Measurements from ENCODE around the gene AP1S3. TPM values are rescaled to one million over a fixed set of nuclear protein-coding genes. Genes with fewer than 3 reads are reported as not detected.

The AP1S3 gene
- total RNA-seq, 1 donor from 2014 or later: 0.50 TPM

DNA sequence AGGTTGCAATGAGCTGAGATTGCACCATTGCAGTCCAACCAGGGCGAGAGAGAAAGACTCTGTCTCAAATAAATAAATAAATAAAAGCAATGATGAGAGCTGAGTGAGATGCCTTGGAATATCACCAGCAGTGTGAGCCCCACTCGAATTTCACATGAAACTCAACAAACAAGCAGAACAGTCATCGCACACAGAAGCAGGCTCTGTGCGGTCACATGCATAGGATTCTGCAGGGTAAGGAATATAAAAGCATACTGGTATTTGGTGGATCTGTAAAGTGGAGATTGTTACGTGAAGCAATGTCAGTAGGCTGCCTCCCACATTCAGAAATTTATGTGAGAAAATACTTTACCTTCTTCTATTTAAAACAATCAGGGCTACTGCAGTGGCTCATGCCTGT lies 18.0 kb upstream of the AP1S3 start:
- no peak for ATAC-seq
- DNase-seq: no peak
- intact Hi-C loops (cut with micrococcal nuclease): no loop called here

DNA sequence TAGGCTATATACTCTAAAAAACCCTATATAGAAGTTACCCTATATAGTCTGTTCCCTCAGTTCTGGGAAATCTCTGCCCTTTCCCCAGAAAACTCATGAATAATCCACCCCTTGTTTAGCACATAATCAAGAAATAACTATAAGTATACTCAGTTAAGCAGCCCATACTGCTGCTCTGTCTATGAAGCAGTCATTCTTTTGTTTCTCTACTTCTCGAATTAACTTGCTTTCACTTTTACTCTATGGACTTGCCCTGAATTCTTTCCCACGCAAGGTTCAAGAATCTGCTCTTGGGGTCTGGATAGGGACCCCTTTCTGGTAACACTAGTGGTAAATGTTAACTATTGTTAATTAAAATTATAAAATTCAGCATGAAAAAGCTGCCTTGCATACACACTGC lies 17.4 kb upstream of the AP1S3 start:
- intact Hi-C loops (cut with micrococcal nuclease): no loop called here
- ATAC-seq: no peak
- DNase-seq: no peak

DNA sequence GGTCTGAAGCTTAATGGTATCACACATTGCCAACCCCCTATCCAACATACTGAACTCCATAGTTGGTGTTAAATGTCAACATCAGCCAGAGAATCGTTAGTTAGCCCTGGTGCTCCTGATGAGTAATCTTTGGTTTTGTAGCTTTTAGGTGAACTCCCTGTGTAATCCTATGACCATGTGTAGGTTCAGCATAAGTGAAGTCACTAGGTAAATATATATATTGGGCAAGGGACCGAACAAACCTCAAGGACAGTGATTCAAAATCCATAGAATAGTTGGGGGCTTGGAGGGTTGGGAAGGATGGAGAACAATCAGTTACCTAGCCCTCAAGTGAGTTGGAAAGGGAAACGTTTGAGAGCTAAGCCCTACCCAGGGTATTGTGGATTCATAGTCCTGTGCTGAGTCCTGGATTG lies 16.0 kb upstream of the AP1S3 start:
- DNase-seq (no peak), ATAC-seq (no peak)
- intact Hi-C loops (cut with micrococcal nuclease): no loop called here

DNA sequence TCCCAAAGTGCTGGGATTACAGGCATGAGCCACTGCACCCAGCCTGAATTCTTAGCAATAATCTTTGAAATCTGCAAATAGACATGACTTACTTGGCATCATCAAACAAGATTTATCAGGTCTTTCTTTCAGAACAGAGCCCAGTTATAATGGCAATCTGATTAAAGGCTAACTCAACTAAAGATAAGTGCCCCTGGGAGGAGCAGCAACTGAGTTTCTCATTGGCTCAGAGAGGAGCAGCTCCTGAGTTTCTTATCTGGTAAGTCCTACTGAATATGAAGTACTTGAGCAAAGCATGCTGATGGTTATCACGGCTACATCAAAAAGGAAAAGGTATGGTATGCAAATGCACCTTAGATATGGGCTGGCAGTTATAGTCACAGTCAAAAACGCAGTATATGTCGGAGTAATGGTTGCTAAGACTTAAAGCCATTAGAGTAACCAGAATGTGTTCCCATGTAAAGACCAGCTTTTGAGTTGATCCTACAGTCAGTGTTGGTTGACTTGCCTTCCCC lies 15.0 kb upstream of the AP1S3 start:
- intact Hi-C loops (cut with micrococcal nuclease): no loop called here
- ATAC-seq (no peak), DNase-seq (no peak)

DNA sequence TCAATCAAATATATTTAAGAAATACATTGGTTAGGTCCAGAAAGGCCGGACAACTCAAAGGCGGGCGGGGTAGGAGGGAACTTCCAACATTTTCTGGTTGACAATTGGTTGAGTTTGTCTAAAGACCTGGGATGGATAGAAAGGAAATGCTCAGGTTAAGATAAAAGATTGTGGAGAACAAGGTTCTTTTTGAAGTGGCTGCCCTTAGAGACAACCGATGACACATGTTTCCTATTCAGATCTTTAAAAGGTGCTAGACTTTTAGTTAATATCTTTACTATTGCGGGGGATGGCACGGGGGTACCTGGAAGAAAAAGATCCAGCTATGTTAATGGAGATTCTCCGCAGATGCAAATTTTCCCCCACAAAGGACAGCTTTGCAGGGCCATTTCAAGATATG lies 10.0 kb upstream of the AP1S3 start:
- intact Hi-C loops (cut with micrococcal nuclease): no loop called here
- ATAC-seq (no peak), DNase-seq (no peak)

DNA sequence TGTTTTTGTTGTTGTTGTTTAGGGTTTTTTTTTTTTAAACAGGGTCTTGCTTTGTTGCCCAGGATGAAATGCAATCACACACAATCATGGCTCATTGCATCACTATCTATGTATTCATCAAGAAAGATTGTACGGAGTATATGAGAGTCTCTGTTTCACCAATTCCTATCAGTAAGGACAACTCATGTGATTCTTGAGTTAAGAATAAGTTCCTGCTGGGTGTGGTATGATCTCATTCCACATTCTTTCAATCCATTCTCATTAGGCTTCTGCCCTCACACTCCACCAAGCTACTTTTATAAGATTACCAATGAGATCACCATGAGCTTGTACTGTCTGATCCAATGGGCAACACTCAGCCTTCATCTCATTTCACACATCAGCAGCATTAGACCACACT lies 9.1 kb upstream of the AP1S3 start:
- intact Hi-C loops (cut with micrococcal nuclease): no loop called here
- ATAC-seq: no peak
- DNase-seq: no peak

DNA sequence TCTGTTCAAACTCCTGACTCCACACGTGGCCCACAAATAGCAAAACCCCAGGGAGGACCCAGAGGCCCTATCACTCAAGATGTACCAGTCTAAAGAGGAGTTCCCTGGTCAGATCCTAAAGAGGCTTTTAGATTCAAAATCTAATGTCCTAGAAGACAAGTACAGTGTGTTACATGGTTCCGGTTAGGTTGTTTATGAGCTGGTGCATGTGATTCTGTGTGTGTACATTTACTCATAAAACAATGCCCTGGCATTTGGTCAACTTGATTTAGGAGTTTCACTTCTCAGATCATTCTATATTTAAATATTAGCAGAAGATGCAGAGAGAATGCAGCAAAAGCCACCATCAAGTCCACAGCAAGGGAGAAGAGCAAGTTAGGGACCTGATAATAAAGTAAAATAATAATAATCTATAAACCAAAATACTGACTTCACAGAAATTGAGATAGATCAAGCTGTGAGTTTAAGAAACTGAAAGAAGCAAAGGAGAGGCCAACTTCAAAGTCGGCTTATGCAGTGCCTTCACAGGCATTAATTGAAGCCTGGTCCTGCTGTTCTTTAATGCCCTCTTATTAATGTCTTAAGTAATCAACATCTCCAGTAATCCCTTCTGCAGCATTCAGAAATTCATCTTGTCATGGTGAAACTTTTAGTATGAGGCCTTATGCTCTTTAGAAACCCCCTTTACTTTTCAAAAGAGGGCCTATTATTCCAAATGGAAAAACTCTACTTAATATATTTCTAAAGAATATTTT lies 4.2 kb upstream of the AP1S3 start:
- no peak for DNase-seq

DNA sequence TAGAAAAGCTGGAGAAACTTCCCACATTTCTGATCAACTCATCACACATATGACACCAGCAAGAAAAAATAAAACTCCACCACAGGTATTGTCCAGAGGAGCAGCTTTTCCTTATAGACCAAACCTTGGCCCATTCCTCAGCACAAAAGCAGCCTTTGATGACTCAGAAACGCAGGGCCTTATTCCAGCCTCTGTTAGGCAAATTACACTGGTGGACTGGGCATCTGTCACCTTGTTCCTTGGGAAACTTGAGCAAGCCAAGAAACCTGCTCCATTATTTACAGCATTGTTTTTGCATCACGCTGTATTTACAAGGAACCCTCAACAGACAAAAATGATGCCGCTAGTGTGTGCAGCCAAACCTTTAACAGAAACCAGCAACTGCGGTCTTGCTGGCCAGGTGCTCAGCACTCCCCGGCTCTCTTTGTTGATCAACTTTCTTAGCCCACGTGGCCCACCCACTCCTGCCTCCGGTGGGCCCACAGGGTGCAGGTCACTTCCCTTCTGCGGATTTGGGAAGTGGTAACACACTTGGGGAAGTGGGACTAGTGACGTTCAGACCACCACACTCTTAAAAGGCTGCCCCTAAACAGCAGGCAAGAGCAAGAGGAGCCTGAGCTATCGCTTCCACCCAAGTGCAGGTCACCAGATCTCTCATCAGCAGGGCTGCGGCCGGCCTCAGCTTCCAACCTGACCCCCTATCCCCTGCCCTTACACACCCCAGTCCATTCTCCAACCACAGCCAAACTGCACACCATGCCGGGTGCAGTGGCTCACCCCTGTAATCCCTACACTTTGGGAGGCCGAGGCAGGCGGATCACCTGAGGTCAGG lies 1.5 kb downstream of the AP1S3 start:
- no peak for ATAC-seq
- DNase-seq: no peak
- intact Hi-C loops (cut with micrococcal nuclease): no loop called here

More for the DNA sequence above, 4.2 kb upstream of the AP1S3 start:
- intact Hi-C loops (cut with micrococcal nuclease): no loop called here
- ATAC-seq: no peak

DNA sequence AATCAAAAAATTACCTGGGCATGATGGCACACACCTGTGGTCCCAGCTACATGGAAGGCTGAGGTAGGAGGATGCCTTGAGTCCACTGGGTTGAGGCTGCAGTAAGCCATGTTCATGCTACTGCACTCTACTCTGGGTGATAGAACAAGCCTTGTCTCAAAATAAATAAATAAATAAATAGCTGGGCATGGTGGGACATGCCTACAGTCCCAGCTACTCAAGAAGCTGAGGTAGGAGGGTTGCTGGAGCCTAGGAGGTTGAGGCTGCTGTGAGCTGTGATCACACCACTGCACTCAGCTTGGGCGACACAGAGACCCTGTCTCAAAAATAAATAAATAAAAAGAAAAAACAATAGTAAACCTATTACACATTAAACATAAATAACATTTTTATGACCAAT lies 3.0 kb downstream of the AP1S3 start:
- DNase-seq: no peak
- no peak for ATAC-seq

DNA sequence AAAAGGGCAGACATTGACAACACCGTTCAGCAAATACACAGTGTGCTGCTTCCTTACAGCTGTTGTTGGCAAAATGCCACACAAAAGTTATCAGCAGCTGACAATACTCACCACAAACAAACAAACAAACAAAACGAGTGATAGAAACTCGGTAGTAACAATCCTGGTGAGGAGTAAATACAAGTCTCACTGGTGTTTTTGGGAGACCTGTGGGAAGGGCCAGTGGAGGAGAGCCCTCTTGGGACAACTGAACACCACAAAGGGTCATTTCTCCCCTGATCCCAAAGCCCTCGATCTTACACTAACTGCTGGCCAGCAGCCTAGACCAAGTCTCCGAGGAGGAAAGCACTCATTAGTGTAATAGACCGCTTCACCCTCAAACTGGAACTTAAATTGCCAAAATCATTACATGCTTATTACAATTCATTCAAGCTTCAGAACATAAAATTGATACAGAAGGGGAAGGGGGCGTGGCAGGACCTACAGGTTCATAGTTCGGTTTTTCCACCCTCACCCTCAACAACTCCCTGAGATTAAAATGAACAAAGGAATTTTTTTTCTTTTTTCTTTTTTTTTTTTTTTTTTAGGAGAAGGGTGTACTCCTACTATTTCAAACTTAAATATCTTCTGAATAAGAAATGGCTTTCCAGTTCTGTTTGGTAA lies 5.0 kb downstream of the AP1S3 start:
- ATAC-seq: peak; percentile 55
- intact Hi-C loops (cut with micrococcal nuclease): no loop called here
- peak; percentile 32 for DNase-seq

More for the DNA sequence above, 3.0 kb downstream of the AP1S3 start:
- intact Hi-C loops (cut with micrococcal nuclease): no loop called here

DNA sequence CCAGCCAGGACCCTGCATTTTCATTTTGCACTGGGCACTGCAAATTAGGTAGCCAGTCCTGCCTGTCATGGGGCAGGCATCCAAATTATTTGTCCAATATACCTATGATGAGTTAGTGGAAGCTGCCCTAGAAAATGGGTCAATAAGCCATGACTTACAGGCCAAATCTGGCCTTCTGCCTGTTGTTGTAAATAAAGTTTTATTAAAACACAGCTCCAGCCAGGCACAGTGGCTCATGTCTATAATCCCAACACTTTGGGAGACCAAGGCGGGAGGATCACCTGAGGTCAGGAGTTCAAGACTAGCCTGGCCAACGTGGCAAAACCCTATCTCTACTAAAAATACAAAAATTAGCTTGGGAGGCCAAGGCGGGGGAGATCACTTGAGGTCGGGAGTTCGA lies 8.3 kb downstream of the AP1S3 start:
- ATAC-seq (no peak), DNase-seq (no peak)
- intact Hi-C loops (cut with micrococcal nuclease): no loop called here

DNA sequence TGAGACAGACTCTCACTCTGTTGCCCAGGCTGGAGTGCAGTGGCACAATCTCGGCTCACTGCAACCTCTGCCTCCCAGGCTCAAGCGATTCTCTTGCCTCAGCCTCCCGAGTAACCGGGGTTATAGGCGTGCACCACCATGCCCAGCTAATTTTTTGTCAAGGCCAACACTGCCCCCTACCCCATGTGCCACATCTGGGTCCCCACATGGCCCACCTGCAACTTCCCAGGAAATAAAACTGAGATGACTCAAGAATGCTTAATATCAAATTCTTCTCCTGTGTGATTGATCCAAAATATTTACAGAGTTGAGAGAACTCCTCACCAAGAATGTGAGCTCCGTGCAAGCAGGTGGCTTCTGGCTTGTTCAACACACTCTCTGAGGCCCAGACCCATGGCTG lies 9.1 kb downstream of the AP1S3 start:
- no peak for ATAC-seq
- no peak for DNase-seq
- intact Hi-C loops (cut with micrococcal nuclease): no loop called here

DNA sequence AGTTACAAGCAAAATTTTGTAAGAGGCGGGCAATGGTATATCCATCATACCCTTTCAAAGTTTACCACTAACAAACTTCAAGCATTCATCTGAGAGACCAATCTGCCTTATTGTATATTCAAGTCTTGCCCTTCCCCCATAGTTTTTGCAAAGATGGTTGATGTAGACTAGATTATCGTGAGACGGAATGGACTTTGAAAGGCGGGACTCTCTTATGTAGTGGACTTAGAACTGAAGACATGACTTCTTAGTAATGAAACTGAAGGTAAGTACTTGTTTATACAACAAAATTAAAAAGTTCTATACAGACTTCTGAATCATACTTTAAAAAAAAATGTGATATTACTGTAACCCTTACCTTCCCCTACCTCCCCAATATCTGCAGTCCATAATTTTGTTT lies 10.4 kb downstream of the AP1S3 start:
- ATAC-seq: no peak
- no peak for DNase-seq
- intact Hi-C loops (cut with micrococcal nuclease): no loop called here

DNA sequence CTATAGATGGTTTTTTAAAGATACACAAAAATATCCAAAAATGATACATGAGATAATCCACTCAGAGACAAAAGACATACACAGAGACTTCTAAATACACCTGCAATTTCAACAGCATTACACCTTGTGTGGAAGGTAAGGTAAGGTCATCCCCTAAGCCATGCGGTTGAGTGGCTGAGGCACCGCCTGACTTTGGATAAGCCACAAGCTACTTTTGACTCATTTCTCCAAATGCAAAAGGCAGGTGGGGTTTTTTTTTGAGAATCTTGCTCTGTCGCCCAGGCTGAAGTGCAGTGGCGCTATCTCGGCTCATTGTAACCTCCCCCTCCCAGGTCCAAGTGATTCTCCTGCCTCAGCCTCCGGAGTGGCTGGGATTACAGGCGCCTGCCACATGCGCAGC lies 13.1 kb downstream of the AP1S3 start:
- DNase-seq (no peak), ATAC-seq (no peak)
- intact Hi-C loops (cut with micrococcal nuclease): no loop called here

DNA sequence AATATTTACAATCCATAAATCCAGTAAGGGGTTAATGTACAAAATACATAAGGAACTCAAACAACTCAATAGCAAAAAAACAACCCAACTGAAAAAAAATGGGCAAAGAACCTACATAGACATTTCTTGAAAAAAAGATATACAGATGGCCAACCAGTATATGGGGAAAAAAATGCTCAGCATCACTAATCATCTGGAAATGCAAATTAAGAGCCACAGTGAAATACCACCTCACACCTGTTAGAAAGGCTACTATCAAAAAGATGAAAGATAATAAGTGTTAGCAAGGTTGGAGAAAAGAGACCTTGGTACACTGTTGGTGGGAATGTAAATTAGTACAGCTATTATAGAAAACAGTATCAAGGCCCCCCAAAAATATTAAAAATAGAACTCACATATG lies 14.6 kb downstream of the AP1S3 start:
- ATAC-seq (no peak), DNase-seq (no peak)
- intact Hi-C loops (cut with micrococcal nuclease): no loop called here

DNA sequence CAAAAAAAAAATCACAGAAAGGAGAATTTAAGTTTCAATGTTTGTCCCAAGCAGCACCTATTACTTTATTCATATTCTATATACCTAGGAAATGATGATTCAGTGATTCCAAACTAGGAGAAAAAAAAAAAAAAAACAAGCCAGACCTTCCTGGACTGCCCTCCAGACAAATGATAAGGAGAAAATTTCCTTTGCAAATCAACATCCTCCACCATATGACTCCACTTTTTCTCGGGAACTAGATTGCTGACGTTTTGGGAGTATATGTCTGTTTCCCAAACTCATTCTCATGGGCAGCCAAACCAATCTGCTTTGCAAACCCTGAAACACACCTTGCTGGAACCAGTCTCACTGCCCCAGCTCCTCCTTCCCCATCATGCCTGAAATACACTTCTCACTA lies 16.8 kb downstream of the AP1S3 start:
- ATAC-seq: no peak
- no peak for DNase-seq
- intact Hi-C loops (cut with micrococcal nuclease): no loop called here

DNA sequence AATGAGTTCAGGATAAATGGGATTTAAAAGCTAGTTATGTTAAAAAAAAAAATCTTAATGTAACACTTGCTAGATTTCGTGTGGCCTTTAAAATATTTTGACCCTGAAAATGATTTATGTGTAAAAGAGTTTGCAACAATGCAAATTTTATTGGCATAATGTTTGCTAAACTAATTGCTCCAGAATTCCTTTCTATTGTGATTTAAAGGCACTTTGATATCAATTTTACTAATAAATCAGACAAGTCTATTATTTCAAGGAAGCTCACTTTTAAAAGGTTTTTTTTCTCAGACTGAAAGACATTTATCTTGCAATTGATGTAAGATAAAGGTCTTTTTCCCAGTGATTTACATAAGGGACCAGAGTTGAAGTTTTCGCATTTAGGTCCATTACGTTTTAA lies 17.5 kb downstream of the AP1S3 start:
- ATAC-seq: no peak
- intact Hi-C loops (cut with micrococcal nuclease): no loop called here
- DNase-seq: no peak

DNA sequence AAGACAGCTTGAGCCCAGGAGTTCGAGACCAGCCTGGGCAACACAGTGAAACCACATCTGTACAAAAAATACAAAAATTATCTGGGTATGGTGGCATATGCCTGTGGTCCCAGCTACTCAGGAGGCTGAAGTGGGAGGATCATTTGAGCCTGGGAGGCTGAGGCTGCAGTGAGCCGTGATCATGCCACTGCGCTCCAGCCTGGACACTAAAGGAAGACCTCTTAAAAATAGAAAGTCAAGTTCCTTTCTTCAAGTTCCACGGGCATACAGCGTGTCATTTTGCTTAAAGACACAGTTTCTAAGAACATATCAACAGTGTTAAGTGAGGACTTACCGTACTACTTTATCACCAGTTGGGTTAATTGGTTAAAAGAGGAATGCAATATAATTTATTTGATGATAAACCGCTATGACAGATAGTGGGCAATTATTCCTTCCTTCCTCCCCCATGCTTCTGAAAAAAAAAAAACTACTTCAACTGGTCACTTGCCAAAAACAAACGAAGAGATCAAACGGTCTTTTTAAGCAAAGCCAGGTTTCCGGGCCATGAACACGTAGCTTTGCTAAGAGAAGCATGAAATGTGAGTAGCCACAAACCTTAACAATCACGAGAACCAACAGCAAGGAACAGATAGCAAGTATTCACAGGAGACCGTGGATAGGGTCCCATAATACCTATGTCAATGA lies 21.4 kb downstream of the AP1S3 start:
- DNase-seq: no peak
- intact Hi-C loops (cut with micrococcal nuclease): no loop called here
- no peak for ATAC-seq

DNA sequence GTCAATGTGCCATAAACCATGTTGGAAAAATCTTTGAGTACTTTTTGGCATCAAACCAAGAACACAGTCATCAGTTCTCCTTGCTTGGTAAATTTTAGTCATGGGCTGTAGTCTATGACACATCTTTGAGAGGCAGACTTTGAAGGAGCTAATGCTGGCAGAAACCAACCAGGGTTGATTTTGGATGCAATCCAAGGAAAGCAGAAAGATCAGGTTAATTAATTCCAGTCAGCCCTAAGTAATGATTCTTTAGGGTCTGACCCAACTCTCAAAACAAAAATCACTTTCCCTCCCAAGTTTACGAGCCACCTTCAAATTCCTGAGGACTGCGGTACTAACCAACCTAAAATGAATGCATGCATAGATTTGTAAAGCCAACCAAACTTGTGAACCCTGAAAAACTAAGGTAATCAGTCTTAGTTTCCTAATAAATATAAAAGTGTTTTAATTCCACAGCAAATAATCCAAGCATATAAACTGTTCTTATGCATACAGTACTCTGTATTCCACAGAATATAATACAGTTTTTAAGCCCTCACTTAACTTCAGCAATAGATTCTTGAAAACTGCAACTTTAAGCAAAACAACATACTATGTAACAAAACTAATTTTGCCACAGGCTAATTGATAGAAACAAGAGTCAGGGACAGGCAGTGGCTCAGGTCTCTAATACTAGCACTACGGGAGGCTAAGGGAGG lies 22.0 kb downstream of the AP1S3 start:
- ATAC-seq (no peak), DNase-seq (no peak)
- intact Hi-C loops (cut with micrococcal nuclease): no loop called here

Measured in left ventricle myocardium superior (tissue), 1 donor.